Neuron (in vitro differentiated cells): Measurements from ENCODE around the gene ZNF816.
"Not testable (repeated sequence)": the region's sequence is repeated elsewhere in the genome, so short reads cannot be mapped to it uniquely, and the experiment has no call there.

Source experiments
- H2AFZ ChIP-seq: one replicate; pipeline ENCODE4 v1.6.1; 2013; ENCODE audit warnings: low read depth, mild to moderate bottlenecking, inconsistent platforms, low read length, moderate library complexity
- H3K27me3 ChIP-seq: one replicate; pipeline ENCODE4 v1.6.1; 2013; ENCODE audit warnings: low read length; ENCODE audit not compliant: insufficient read depth
- H3K36me3 ChIP-seq: one replicate; pipeline ENCODE4 v1.6.1; 2013; ENCODE audit warnings: low read length; ENCODE audit not compliant: insufficient read depth
- H3K4me1 ChIP-seq: one replicate; pipeline ENCODE4 v1.6.1; 2013; ENCODE audit warnings: low read length; ENCODE audit not compliant: insufficient read depth
- H3K4me3 ChIP-seq: 2 replicates; pipeline ENCODE4 v1.5.1; 2013; ENCODE audit warnings: mild to moderate bottlenecking, low read length, moderate library complexity
- H3K9me3 ChIP-seq: one replicate; pipeline ENCODE4 v1.6.1; 2013; ENCODE audit warnings: low read length

ZNF816 gene

GRCh38 chr19:52936954-52937325 is 25.7 kb downstream of the ZNF816 start:
- H3K9me3 ChIP-seq, result peaks cover 17% of the 10 kb centered on the region
- no peak overlapping the region for H3K4me3 ChIP-seq
- no peak overlapping the region for H2AFZ ChIP-seq
- peaks cover 5% of the 10 kb centered on the region for H3K4me1 ChIP-seq
- H3K27me3 ChIP-seq, result no peaks in the 10 kb centered on the region
- no peaks in the 10 kb centered on the region for H3K36me3 ChIP-seq

DNA sequence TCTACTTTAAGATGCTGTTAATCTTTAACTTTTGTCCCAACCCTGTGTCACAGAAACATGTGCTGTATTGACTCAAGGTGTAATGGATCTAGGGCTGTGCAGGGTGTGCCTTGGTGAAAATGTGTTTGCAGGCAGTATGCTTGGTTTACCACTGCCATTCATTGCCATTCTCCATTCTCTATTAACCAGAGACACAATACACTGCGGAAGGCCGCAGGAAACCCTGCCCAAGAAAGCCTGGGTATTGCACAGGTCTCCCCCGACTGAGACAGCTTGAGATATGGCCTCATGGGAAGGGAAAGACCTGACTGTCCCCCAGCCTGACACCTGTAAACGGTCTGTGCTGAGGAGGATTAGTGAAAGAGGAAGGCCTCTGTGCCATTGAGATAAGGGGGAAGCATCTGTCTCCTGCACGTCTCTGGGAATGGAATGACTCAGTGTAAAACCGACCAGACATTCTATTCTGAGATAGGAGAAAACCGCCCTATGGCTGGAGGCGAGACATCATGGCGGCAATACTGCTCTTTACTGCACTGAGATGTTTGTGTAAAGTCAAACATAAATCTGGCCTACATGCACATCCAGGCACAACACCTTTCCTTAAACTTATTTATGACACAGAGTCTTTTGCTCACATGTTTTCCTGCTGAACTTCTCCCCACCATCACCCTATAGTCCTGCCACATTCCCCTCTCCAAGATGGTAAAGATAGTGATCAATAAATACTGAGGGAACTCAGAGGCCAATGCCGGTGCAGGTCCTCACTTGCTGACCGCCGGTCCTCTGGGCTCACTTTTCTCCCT is 26.3 kb downstream of the ZNF816 start:
- Histone ChIP-seq H3K4me1 (peaks cover 1% of the 10 kb centered on the region), H3K36me3 (no peaks in the 10 kb centered on the region), H2AFZ (no peak overlapping the region), H3K27me3 (no peaks in the 10 kb centered on the region), H3K9me3 (peaks cover 17% of the 10 kb centered on the region), H3K4me3 (no peak overlapping the region)

- H3K4me3 ChIP-seq, result no peak overlapping the region
- peaks cover 17% of the 10 kb centered on the region for H3K9me3 ChIP-seq
- H3K36me3 ChIP-seq, result no peaks in the 10 kb centered on the region
- no peaks in the 10 kb centered on the region for H3K4me1 ChIP-seq
- no peak overlapping the region for H2AFZ ChIP-seq
- no peaks in the 10 kb centered on the region for H3K27me3 ChIP-seq
Observed at GRCh38 chr19:52935434-52935833, 27.2 kb downstream of the ZNF816 start.

GRCh38 chr19:52924641-52925040 is 38.0 kb downstream of the ZNF816 start:
- H3K27me3 ChIP-seq, H3K4me1 ChIP-seq, H2AFZ ChIP-seq, H3K9me3 ChIP-seq, H3K4me3 ChIP-seq: not testable (repeated sequence)
- H3K36me3 ChIP-seq, result peaks cover 16% of the 10 kb centered on the region

- Histone ChIP-seq H3K9me3 (peaks cover 5% of the 10 kb centered on the region), H3K27me3 (no peaks in the 10 kb centered on the region), H2AFZ (peak overlapping the region; percentile 89), H3K4me1 (no peaks in the 10 kb centered on the region), H3K36me3 (peaks cover 15% of the 10 kb centered on the region), H3K4me3 (peak overlapping the region; percentile 65)
Observed at GRCh38 chr19:52923778-52924593, 38.7 kb downstream of the ZNF816 start.

DNA sequence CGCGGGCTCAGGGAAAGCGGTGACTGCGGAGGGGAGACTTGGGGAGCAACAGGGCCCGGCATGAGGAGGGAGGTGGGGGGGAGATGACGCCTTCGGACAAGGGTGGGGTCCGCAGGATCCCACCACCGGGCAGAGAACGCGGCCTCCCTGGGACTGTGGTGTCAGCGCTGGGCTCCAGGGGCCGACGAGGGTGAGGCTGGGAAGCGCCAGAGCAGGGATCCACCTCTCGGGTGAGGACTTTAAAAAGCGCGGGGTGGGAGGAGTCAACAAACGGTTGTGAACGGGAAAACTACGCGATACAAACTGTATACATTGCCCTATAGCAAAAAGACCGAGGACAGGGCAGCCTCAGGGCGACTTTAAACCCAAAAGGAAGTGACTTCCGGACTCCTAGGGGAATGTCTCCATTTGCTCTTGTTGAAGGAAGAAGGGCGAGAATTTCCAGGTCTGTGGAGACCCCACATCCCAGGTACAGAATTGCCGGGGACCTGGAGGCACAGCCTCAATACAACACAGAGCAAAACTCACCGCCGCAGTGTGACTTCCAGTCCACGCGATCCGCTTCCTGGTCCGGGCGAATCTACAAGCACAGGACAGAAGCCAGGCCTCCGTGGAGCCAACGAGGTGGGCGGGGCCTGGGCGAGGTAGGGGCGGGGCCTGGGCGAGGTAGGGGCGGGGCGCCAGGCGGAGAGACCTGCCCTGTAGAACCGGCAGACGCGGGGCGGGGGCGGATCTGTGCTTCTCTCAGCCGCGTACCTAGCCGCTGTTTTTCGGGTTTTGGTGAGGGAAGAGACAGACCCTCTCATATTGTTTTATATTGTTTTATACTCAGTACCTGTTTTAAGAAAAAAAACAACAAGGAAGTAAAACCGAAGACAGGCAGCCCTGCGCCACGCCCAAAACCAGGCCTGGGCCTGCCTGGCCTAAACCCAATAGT is 39.6 kb downstream of the ZNF816 start, which contains the start of gene ZNF888:
ZNF888 (minus strand) TSS at position 588 of the 937 bp plus-strand sequence. CDS start 5,555 bp downstream, outside the sequence.
- Histone ChIP-seq H2AFZ (peak within 1 kb of the TSS; percentile 89), H3K9me3 (peaks cover 2% of the 10 kb centered on the region), H3K4me1 (no peaks in the 10 kb centered on the region), H3K36me3 (peaks cover 6% of the 10 kb centered on the region), H3K27me3 (no peaks in the 10 kb centered on the region), H3K4me3 (peak within 1 kb of the TSS; percentile 65)

- Histone ChIP-seq H3K36me3 (peaks cover 15% of the 10 kb centered on the region), H3K27me3 (no peaks in the 10 kb centered on the region), H2AFZ (no peak overlapping the region), H3K4me1 (no peaks in the 10 kb centered on the region), H3K9me3 (peaks cover 5% of the 10 kb centered on the region), H3K4me3 (no peak overlapping the region)
Observed at GRCh38 chr19:52917531-52917930, 45.1 kb downstream of the ZNF816 start.

DNA sequence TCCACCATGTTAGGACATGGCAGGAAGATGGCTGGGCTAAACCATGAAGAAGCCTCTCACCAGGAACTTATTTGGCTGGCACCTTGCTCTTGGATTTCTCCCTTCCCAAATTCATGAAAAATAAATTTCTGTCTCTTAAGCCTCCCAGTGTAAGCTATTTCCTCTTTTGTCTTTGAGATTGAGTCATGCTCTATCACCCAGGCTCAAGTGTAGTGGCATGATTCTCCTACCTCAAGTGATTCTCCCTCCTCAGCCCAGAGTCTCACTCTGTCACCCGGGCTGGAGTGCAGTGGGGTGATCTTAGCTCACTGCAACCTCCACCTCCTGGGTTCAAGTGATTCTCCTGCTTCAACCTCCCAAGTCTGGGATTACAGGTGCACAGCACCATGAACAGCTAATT is 52.0 kb downstream of the ZNF816 start:
- H2AFZ ChIP-seq, result no peak overlapping the region
- peaks cover 18% of the 10 kb centered on the region for H3K36me3 ChIP-seq
- H3K27me3 ChIP-seq, result no peaks in the 10 kb centered on the region
- peaks cover 5% of the 10 kb centered on the region for H3K9me3 ChIP-seq
- no peak overlapping the region for H3K4me3 ChIP-seq
- no peaks in the 10 kb centered on the region for H3K4me1 ChIP-seq

DNA sequence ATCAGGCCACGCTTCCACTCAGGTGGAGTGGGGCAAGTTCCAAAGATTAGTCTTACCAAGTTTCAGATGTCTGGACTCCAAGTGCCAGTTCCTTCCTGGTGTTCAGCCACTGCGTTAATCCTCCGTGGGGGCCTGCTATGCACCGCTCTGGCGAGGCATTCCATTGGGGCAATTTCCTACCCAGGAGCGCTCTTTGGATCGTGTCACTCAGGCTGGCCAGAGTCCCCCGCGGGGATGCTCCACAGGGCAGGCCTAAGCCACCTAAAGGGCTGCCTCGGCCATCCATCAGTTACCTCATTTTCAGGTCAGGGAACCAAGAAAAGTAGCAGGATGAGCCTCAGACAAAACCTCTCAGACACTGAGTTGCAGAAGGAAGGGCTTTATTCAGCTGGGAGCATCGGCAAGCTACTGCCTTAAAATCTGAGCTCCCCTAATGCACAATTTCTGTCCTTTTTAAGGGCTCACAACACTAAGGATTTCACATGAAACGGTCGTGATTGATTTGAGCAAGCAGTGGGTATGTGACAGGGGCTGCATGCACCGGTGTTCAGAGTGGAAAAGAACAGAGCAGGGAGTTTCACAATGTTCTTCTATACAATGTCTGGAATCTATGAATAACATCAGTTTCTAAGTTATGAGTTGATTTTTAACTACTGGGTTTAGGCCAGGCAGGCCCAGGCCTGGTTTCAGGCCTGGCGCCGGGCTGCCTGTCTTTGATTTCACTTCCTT is 58.5 kb downstream of the ZNF816 start:
- not testable (repeated sequence) for H3K4me3 ChIP-seq, H2AFZ ChIP-seq, H3K4me1 ChIP-seq, H3K9me3 ChIP-seq, H3K27me3 ChIP-seq
- peaks cover 14% of the 10 kb centered on the region for H3K36me3 ChIP-seq

- H3K4me3 ChIP-seq, result no peak overlapping the region
- no peaks in the 10 kb centered on the region for H3K9me3 ChIP-seq
- H2AFZ ChIP-seq, result no peak overlapping the region
- H3K4me1 ChIP-seq, result peaks cover 3% of the 10 kb centered on the region
- peaks cover 6% of the 10 kb centered on the region for H3K36me3 ChIP-seq
- no peaks in the 10 kb centered on the region for H3K27me3 ChIP-seq
Observed at GRCh38 chr19:52901842-52902241, 60.8 kb downstream of the ZNF816 start.
